MCF 10A (cell line): ENCODE results near the gene CALD1. TPM values are rescaled to one million over a fixed set of nuclear protein-coding genes. Genes with fewer than 3 reads are reported as not detected.
A peak's percentile ranks its signal among the peaks of the same experiment; 100 is the strongest.

Experiments
- BruUV-seq: library from RNA; stranded (reverse); fragments of 400-500 nt; replicated peaks from 2 replicates; lab custom pipeline; 2021; lab: Mats Ljungman, UMichigan
- CTCF ChIA-PET: fragments of 300-600 bp; sonication (Branson Sonifier 250); formaldehyde crosslinking; extraction: SDS; loops from one replicate; lab custom pipeline; 2021; ENCODE audit warnings: antibody characterized with exemption, inconsistent platforms; lab: Yijun Ruan, JAX
- POLR2A ChIA-PET: fragments of 300-600, 350-650 bp; sonication (Branson Sonifier 250); formaldehyde crosslinking; extraction: SDS; loops from one replicate; lab custom pipeline; 2020; ENCODE audit warnings: antibody characterized with exemption, inconsistent platforms; lab: Yijun Ruan, JAX
- DNase-seq: peaks from one replicate; pipeline ENCODE4 v3.0.0-alpha.2; 2018; ENCODE audit not compliant: unreplicated experiment
- H3K27ac Mint-ChIP-seq: one replicate; pipeline ENCODE4 v1.8.0; 2022; ENCODE audit warnings: mild to moderate bottlenecking, low read depth, mixed read lengths; ENCODE audit not compliant: unreplicated experiment
- H3K27me3 Mint-ChIP-seq: one replicate; pipeline ENCODE4 v1.8.0; 2022; ENCODE audit warnings: mixed read lengths; ENCODE audit not compliant: insufficient read depth, unreplicated experiment
- H3K36me3 Mint-ChIP-seq: one replicate; pipeline ENCODE4 v1.8.0; 2022; ENCODE audit warnings: mild to moderate bottlenecking, moderate library complexity, mixed read lengths; ENCODE audit not compliant: insufficient read depth, unreplicated experiment
- H3K4me1 Mint-ChIP-seq: one replicate; pipeline ENCODE4 v1.8.0; 2022; ENCODE audit warnings: mixed read lengths; ENCODE audit not compliant: insufficient read depth, unreplicated experiment
- H3K4me3 Mint-ChIP-seq: one replicate; pipeline ENCODE4 v1.8.0; 2022; ENCODE audit warnings: mild to moderate bottlenecking, moderate library complexity, mixed read lengths; ENCODE audit not compliant: unreplicated experiment
- H3K9me3 Mint-ChIP-seq: one replicate; pipeline ENCODE4 v1.8.0; 2022; ENCODE audit warnings: mixed read lengths; ENCODE audit not compliant: unreplicated experiment
- intact Hi-C: fragments of 100-400 bp; cut with micrococcal nuclease; formaldehyde crosslinking; loops from 2 replicates; pipeline ENCODE4 v1.14.1; 2022
- total RNA-seq: library from RNA; stranded (reverse); gene quantifications from 2 replicates; pipeline ENCODE4 v1.2.3, GENCODE V29; 2022
- TF ChIP-seq, protein P1 (sequence below): fragments of 200-600 bp; IDR thresholded peaks from one replicate; pipeline ENCODE4 v1.8.0; 2022; ENCODE audit warnings: antibody characterized with exemption, mild to moderate bottlenecking; ENCODE audit not compliant: unreplicated experiment

CALD1 gene
- total RNA-seq, 1 experiment from 2014 or later, result 183 TPM

DNA sequence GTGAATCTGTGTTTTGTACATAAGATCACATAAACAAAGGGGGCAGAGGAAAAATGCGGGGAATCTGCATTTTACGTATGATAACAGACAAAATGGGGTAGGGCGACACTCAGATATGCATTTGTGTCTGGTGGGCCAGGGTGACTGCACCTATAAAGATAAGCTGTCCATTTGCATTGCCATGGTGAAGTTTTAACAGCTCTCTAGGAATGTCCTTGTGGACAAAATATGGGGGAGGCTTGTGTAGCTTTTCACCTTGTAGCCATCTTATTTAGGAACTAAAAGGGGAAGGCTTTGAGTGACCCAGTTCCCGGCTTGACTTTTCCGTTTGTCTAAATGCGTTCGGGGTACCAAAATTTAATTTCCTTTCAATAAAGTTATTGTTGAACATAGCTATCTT, 114.5 kb downstream of the CALD1 start:
- Mint-ChIP-seq H3K9me3 (peaks cover 11% of the 10 kb centered on the region), H3K27ac (peak overlapping the region; percentile 75), H3K4me1 (peaks cover 33% of the 10 kb centered on the region), H3K27me3 (no peaks in the 10 kb centered on the region), H3K4me3 (peak overlapping the region; percentile 73), H3K36me3 (peaks cover 16% of the 10 kb centered on the region)
- ChIA-PET CTCF (interaction anchor here (1.2 kb wide), 4 partner anchors 80 to 286 kb away, joined by 3 to 7 read pairs (median 4); no protein-coding TSS in a partner anchor), POLR2A (interaction anchor here (0.6 to 2.3 kb wide), 7 partner anchors 8 to 451 kb away, joined by 3 to 11 read pairs (median 4); partner anchors contain the start of gene BPGM)
- no TSS peak for BruUV-seq
- intact Hi-C loops, result loop anchor here (5.0 kb wide), 1 partner anchor 112 kb away; no protein-coding TSS in a partner anchor
- DNase-seq, result no peak
- TF ChIP-seq, protein P1, sequence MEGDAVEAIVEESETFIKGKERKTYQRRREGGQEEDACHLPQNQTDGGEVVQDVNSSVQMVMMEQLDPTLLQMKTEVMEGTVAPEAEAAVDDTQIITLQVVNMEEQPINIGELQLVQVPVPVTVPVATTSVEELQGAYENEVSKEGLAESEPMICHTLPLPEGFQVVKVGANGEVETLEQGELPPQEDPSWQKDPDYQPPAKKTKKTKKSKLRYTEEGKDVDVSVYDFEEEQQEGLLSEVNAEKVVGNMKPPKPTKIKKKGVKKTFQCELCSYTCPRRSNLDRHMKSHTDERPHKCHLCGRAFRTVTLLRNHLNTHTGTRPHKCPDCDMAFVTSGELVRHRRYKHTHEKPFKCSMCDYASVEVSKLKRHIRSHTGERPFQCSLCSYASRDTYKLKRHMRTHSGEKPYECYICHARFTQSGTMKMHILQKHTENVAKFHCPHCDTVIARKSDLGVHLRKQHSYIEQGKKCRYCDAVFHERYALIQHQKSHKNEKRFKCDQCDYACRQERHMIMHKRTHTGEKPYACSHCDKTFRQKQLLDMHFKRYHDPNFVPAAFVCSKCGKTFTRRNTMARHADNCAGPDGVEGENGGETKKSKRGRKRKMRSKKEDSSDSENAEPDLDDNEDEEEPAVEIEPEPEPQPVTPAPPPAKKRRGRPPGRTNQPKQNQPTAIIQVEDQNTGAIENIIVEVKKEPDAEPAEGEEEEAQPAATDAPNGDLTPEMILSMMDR, result no peak

DNA sequence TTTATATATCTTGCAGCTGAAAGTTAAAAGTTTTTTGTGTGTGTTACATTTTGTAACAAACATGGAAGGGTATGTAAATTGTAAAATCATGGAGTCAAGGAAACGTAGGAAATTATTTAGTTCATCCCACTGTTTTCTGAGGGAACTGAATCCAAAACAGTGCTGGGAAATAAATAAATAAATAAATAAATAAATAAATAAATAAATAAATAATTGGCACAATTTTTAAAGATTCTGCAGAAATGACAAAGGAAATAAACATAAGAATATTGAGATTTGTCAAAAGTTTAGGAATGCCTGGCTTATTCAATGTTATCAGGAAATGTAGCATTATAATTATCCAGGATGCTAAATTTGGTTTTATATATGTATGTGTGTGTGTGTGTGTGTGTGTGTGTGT, 115.5 kb downstream of the CALD1 start:
- ChIA-PET POLR2A (interaction anchor here (1.0 to 2.3 kb wide), 2 partner anchors 9 to 10 kb away, joined by 3 to 11 read pairs; no protein-coding TSS in a partner anchor), CTCF (interaction anchor here (1.2 kb wide), 2 partner anchors 81 to 341 kb away, joined by 3 read pairs; no protein-coding TSS in a partner anchor)
- H3K36me3 Mint-ChIP-seq, result peaks cover 21% of the 10 kb centered on the region
- H3K9me3 Mint-ChIP-seq, result peaks cover 11% of the 10 kb centered on the region
- BruUV-seq, result no TSS peak
- TF ChIP-seq, protein P1, result no peak
- H3K27ac Mint-ChIP-seq, result no peak overlapping the region
- H3K4me1 Mint-ChIP-seq, result peaks cover 39% of the 10 kb centered on the region
- H3K27me3 Mint-ChIP-seq, result no peaks in the 10 kb centered on the region
- intact Hi-C loops, result loop anchor here (5.0 kb wide), 1 partner anchor 113 kb away; no protein-coding TSS in a partner anchor
- DNase-seq, result no peak
- H3K4me3 Mint-ChIP-seq, result no peak overlapping the region

DNA sequence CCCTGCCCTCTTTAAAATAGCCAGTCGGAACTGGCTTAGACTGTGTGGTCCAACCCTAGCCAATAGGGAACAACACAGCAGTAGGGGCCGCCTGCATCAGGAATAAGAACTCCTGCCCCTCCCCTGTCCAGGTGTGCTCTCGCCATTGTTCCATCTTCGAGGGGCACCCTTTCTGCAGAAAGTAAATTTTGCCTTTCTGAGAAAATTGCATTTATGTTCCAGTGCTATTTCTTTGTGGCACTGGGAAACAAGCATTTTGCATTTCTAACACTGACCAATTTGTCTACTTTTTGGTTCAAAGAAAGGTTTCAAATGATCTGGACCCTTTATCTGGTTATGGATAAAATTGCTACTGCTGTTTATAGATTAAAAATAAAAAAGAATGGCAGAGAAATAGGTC, 116.6 kb downstream of the CALD1 start:
- Mint-ChIP-seq H3K4me1 (peaks cover 37% of the 10 kb centered on the region), H3K9me3 (peaks cover 11% of the 10 kb centered on the region), H3K27me3 (no peaks in the 10 kb centered on the region), H3K36me3 (peaks cover 27% of the 10 kb centered on the region), H3K27ac (no peak overlapping the region), H3K4me3 (no peak overlapping the region)
- CTCF ChIA-PET, result no interaction called here
- no TSS peak for BruUV-seq
- no peak for DNase-seq
- POLR2A ChIA-PET, result no interaction called here
- intact Hi-C loops, result no loop called here
- TF ChIP-seq, protein P1, result no peak

DNA sequence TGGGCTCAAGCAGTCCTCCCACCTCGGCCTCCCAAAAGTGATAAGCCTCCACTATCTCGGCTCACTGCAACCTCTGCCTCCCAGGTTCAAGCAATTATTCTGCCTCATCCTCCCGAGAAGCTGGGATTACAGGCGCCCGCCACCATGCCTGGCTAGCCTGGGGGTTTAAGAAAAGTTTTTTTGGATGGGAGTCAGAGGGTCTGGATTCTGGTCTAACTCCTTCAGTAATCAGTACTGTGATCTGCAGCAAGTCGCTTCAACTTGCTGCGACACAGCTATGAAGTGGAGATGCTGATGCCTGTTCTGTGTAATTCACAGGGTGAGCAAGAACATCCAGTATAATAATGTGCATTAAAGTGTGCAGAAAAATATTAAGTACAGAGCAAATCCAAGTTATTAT, 118.5 kb downstream of the CALD1 start:
- H3K27ac Mint-ChIP-seq, result no peak overlapping the region

More for the DNA sequence above, 118.5 kb downstream of the CALD1 start:
- Mint-ChIP-seq H3K4me1 (peaks cover 44% of the 10 kb centered on the region), H3K9me3 (peaks cover 11% of the 10 kb centered on the region), H3K4me3 (no peak overlapping the region), H3K27me3 (no peaks in the 10 kb centered on the region), H3K36me3 (peaks cover 31% of the 10 kb centered on the region)
- ChIA-PET POLR2A (interaction anchor here (0.7 kb wide), 1 partner anchor 129 kb away, joined by 3 read pairs; no protein-coding TSS in a partner anchor), CTCF (interaction anchor here (1.1 kb wide), 1 partner anchor 207 kb away, joined by 4 read pairs; no protein-coding TSS in a partner anchor)
- TF ChIP-seq, protein P1, result no peak
- no TSS peak for BruUV-seq
- intact Hi-C loops, result no loop called here
- no peak for DNase-seq
